Lower leg skin (tissue), 3 donors: ENCODE data around the gene C19orf44.

Experiments used
- CTCF ChIP-seq, 3 donors: fragments of 450-650 bp; IDR thresholded peaks; one replicate each; pipeline ENCODE4 v1.5.1; 2016; ENCODE audit warnings: antibody characterized with exemption in 3 of 3, mild to moderate bottlenecking in 3 of 3, moderate library complexity in 2 of 3
- POLR2A ChIP-seq, 2 donors: fragments of 450-650 bp; IDR thresholded peaks; one replicate each; pipeline ENCODE4 v1.6.1; 2016 to 2017; ENCODE audit warnings: antibody characterized with exemption in 2 of 2, mild to moderate bottlenecking in 1 of 2, moderate library complexity in 1 of 2

GRCh38 chr19:16516381-16516780 is 20.2 kb downstream of the C19orf44 start:
- no peak for TF ChIP-seq CTCF (IDR thresholded peaks at IDR 0.05)
- no peak for TF ChIP-seq POLR2A (IDR thresholded peaks at IDR 0.05)
